ENCODE results near the gene NCKAP5. TPM values are rescaled to one million over a fixed set of nuclear protein-coding genes. Genes with fewer than 3 reads are reported as not detected.

NCKAP5 gene
- total RNA-seq, 1 experiment from 2014 or later: not detected

- Histone ChIP-seq H3F3A (ENCODE audit: insufficient read depth, low read depth) (no peaks in the 10 kb centered on the region), H3K4me2 (no peak overlapping the region), H3K4me1 (replicated peaks; ENCODE audit: insufficient read depth) (no peaks in the 10 kb centered on the region), H3K9me3 (ENCODE audit: insufficient read depth, low read depth) (no peaks in the 10 kb centered on the region), H2AFZ (no peak overlapping the region), H3K36me3 (ENCODE audit: low read depth) (no peaks in the 10 kb centered on the region), H3K9me2 (ENCODE audit: insufficient read depth) (no peaks in the 10 kb centered on the region), H3K27ac (no peak overlapping the region), H3K79me2 (ENCODE audit: low read depth) (no peaks in the 10 kb centered on the region), H4K20me1 (ENCODE audit: insufficient read depth) (no peaks in the 10 kb centered on the region), H3K27me3 (ENCODE audit: insufficient read depth, low read depth) (no peaks in the 10 kb centered on the region), H3K4me3 (no peak overlapping the region)
- CTCF ChIA-PET: interaction anchor here (1.3 kb wide), 1 partner anchor 903 kb away, joined by 4 read pairs; no protein-coding TSS in a partner anchor
- BruUV-seq (replicated peaks): no TSS peak
- TF ChIP-seq EZH2 (IDR thresholded peaks at IDR 0.05; ENCODE audit: low read depth) (no peak), CTCF (conservative IDR thresholded peaks at IDR 0.05) (peak; percentile 79)
- intact Hi-C loops (cut with micrococcal nuclease; ENCODE audit: unreplicated experiment): loop anchor here (1.0 kb wide), 2 partner anchors 624 to 903 kb away; no protein-coding TSS in a partner anchor
- POLR2A ChIA-PET (ENCODE audit: unreplicated experiment): no interaction called here
- DNase-seq: peak in 1 of 2 experiments; percentile 1
Measured at GRCh38 chr2:133171393-133172004, 396.8 kb downstream of the NCKAP5 start.

GRCh38 chr2:133169274-133169912, 398.9 kb downstream of the NCKAP5 start:
- Histone ChIP-seq H3K27me3 (ENCODE audit: insufficient read depth, low read depth) (no peaks in the 10 kb centered on the region), H3K79me2 (ENCODE audit: low read depth) (no peaks in the 10 kb centered on the region), H3K27ac (no peak overlapping the region), H3F3A (ENCODE audit: insufficient read depth, low read depth) (no peaks in the 10 kb centered on the region), H3K9me2 (ENCODE audit: insufficient read depth) (no peaks in the 10 kb centered on the region), H3K36me3 (ENCODE audit: low read depth) (no peaks in the 10 kb centered on the region), H3K4me3 (no peak overlapping the region), H3K4me2 (no peak overlapping the region), H3K9me3 (ENCODE audit: insufficient read depth, low read depth) (no peaks in the 10 kb centered on the region), H4K20me1 (ENCODE audit: insufficient read depth) (no peaks in the 10 kb centered on the region), H2AFZ (no peak overlapping the region), H3K4me1 (replicated peaks; ENCODE audit: insufficient read depth) (no peaks in the 10 kb centered on the region)
- BruUV-seq (replicated peaks): no TSS peak
- intact Hi-C loops (cut with micrococcal nuclease; ENCODE audit: unreplicated experiment): no loop called here
- CTCF ChIA-PET: no interaction called here
- POLR2A ChIA-PET (ENCODE audit: unreplicated experiment): no interaction called here
- no peak for DNase-seq
- TF ChIP-seq EZH2 (IDR thresholded peaks at IDR 0.05; ENCODE audit: low read depth): no peak
- TF ChIP-seq CTCF (conservative IDR thresholded peaks at IDR 0.05): no peak

DNA sequence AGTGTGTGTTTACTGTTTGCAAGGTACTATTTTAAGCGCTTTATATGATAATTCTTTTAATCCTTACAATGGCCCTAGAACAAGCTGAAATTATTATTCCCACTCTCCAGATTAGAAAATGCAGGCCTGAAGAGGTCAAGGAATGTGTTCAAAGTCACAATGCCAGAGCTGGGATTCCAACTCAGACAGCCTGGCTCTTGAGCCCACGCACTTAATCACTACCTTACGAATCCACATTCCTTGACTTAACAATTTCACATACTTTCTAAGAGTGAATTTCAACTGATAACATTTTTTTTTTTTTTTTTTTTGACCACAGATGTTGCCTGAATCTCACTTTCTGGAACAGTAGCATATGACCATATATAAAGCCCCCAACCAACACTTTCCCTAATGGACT, 400.3 kb downstream of the NCKAP5 start:
- Histone ChIP-seq H3F3A (ENCODE audit: insufficient read depth, low read depth) (no peaks in the 10 kb centered on the region), H3K9me3 (ENCODE audit: insufficient read depth, low read depth) (no peaks in the 10 kb centered on the region), H3K79me2 (ENCODE audit: low read depth) (no peaks in the 10 kb centered on the region), H3K36me3 (ENCODE audit: low read depth) (no peaks in the 10 kb centered on the region), H3K4me1 (replicated peaks; ENCODE audit: insufficient read depth) (no peaks in the 10 kb centered on the region), H3K27ac (no peak overlapping the region), H3K27me3 (ENCODE audit: insufficient read depth, low read depth) (no peaks in the 10 kb centered on the region), H3K4me2 (no peak overlapping the region), H2AFZ (no peak overlapping the region), H3K4me3 (no peak overlapping the region), H4K20me1 (ENCODE audit: insufficient read depth) (no peaks in the 10 kb centered on the region), H3K9me2 (ENCODE audit: insufficient read depth) (no peaks in the 10 kb centered on the region)
- TF ChIP-seq CTCF (conservative IDR thresholded peaks at IDR 0.05): no peak
- TF ChIP-seq EZH2 (IDR thresholded peaks at IDR 0.05; ENCODE audit: low read depth): no peak
- ChIA-PET CTCF (no interaction called here), POLR2A (ENCODE audit: unreplicated experiment) (no interaction called here)
- BruUV-seq (replicated peaks): no TSS peak
- intact Hi-C loops (cut with micrococcal nuclease; ENCODE audit: unreplicated experiment): no loop called here
- DNase-seq: no peak
